BJ (cell line): Measurements from ENCODE around the gene ZNF536. TPM values are rescaled to one million over a fixed set of nuclear protein-coding genes. Genes with fewer than 3 reads are reported as not detected.
"Not testable (repeated sequence)": the region's sequence is repeated elsewhere in the genome, so short reads cannot be mapped to it uniquely, and the experiment has no call there.

Experiments used
- CTCF ChIA-PET: fragments of 350-600 bp; formaldehyde crosslinking; extraction: SDS; loops from one replicate; lab custom pipeline; 2021; ENCODE audit warnings: antibody characterized with exemption, inconsistent platforms; lab: Yijun Ruan, JAX
- POLR2A ChIA-PET: fragments of 300-600 bp; sonication (Branson Sonifier 250); formaldehyde crosslinking; extraction: SDS; loops from one replicate; lab custom pipeline; 2021; ENCODE audit warnings: antibody characterized with exemption; lab: Charles Lee
- DNase-seq: peaks from one replicate; pipeline ENCODE4 v3.0.0-alpha.2; 2011; ENCODE audit warnings: low read depth
- H3K27me3 ChIP-seq: 2 replicates; pipeline ENCODE4 v1.6.0; 2011; ENCODE audit warnings: low read length; ENCODE audit not compliant: control insufficient read depth, insufficient read depth
- H3K36me3 ChIP-seq: 2 replicates; pipeline ENCODE4 v1.5.1; 2011; ENCODE audit warnings: low read length; ENCODE audit not compliant: control insufficient read depth, insufficient read depth
- H3K4me3 ChIP-seq: 2 replicates; pipeline ENCODE4 v1.5.1; 2011; ENCODE audit warnings: low read depth, mild to moderate bottlenecking, control low read depth, low read length
- CTCF ChIP-seq: IDR thresholded peaks from 2 replicates; pipeline ENCODE4 v1.5.1; 2011; ENCODE audit warnings: low read depth, mild to moderate bottlenecking, control low read depth, inconsistent platforms, low read length, moderate library complexity; ENCODE audit not compliant: insufficient read depth
- polyA plus RNA-seq: library from polyadenylated mRNA; depleted of rRNA; stranded (reverse); fragments of >200 nt; gene quantifications from 2 replicates; pipeline ENCODE4 v1.2.3, GENCODE V29; 2011

ZNF536 gene
- polyA plus RNA-seq, 1 experiment, result not detected

GRCh38 chr19:30459859-30460258 lies 87.7 kb downstream of the ZNF536 start:
- no peak for DNase-seq
- CTCF ChIA-PET, result no interaction called here
- no peak overlapping the region for H3K4me3 ChIP-seq
- no peaks in the 10 kb centered on the region for H3K36me3 ChIP-seq
- H3K27me3 ChIP-seq, result no peaks in the 10 kb centered on the region
- no peak for TF ChIP-seq CTCF
- POLR2A ChIA-PET, result no interaction called here

- no peak for TF ChIP-seq CTCF
- DNase-seq, result no peak
- CTCF ChIA-PET, result no interaction called here
Measured at GRCh38 chr19:30464162-30464561, 92.0 kb downstream of the ZNF536 start.

GRCh38 chr19:30466598-30466997 lies 94.4 kb downstream of the ZNF536 start:
- POLR2A ChIA-PET, H3K4me3 ChIP-seq, H3K27me3 ChIP-seq, DNase-seq, H3K36me3 ChIP-seq: not testable (repeated sequence)
- CTCF ChIA-PET, result interaction anchor here (0.9 kb wide), 1 partner anchor 287 kb away, joined by 3 read pairs; no protein-coding TSS in a partner anchor

More at GRCh38 chr19:30464162-30464561, 92.0 kb downstream of the ZNF536 start:
- Histone ChIP-seq H3K36me3 (no peaks in the 10 kb centered on the region), H3K27me3 (no peaks in the 10 kb centered on the region), H3K4me3 (no peak overlapping the region)
- POLR2A ChIA-PET, result no interaction called here

GRCh38 chr19:30467239-30467638 lies 95.1 kb downstream of the ZNF536 start:
- no peak for DNase-seq

GRCh38 chr19:30469774-30470173 lies 97.6 kb downstream of the ZNF536 start:
- CTCF ChIA-PET, result no interaction called here
- DNase-seq, result no peak
- no peaks in the 10 kb centered on the region for H3K27me3 ChIP-seq
- POLR2A ChIA-PET, result no interaction called here
- H3K36me3 ChIP-seq, result no peaks in the 10 kb centered on the region
- no peak for TF ChIP-seq CTCF
- H3K4me3 ChIP-seq, result no peak overlapping the region

More at GRCh38 chr19:30467239-30467638, 95.1 kb downstream of the ZNF536 start:
- no peaks in the 10 kb centered on the region for H3K36me3 ChIP-seq
- no peaks in the 10 kb centered on the region for H3K27me3 ChIP-seq
- no peak for TF ChIP-seq CTCF
- ChIA-PET POLR2A (no interaction called here), CTCF (no interaction called here)
- no peak overlapping the region for H3K4me3 ChIP-seq

GRCh38 chr19:30471441-30471840 lies 99.3 kb downstream of the ZNF536 start:
- CTCF ChIA-PET, result no interaction called here
- no peaks in the 10 kb centered on the region for H3K36me3 ChIP-seq
- H3K27me3 ChIP-seq, result no peaks in the 10 kb centered on the region
- no peak overlapping the region for H3K4me3 ChIP-seq
- no peak for DNase-seq
- no peak for TF ChIP-seq CTCF
- POLR2A ChIA-PET, result no interaction called here
